Measurements from ENCODE around the gene CAVIN2. TPM values are rescaled to one million over a fixed set of nuclear protein-coding genes. Genes with fewer than 3 reads are reported as not detected.

Gene CAVIN2
- total RNA-seq, 3 donors from 2014 or later = 30.7 to 71.4 (median 31.3) TPM

- intact Hi-C loops (cut with DNase I; ENCODE audit: low total_unique reads) = no loop called here
- H3K4me3 ChIP-seq = no peak overlapping the region
- H3K9me3 ChIP-seq = no peaks in the 10 kb centered on the region
- no peaks in the 10 kb centered on the region for H3K4me1 ChIP-seq
- no peaks in the 10 kb centered on the region for H3K36me3 ChIP-seq
- DNase-seq (ENCODE audit: low spot score in 2 of 2) = no peak
- H3K27ac ChIP-seq = no peak overlapping the region
- TF ChIP-seq, protein P1, sequence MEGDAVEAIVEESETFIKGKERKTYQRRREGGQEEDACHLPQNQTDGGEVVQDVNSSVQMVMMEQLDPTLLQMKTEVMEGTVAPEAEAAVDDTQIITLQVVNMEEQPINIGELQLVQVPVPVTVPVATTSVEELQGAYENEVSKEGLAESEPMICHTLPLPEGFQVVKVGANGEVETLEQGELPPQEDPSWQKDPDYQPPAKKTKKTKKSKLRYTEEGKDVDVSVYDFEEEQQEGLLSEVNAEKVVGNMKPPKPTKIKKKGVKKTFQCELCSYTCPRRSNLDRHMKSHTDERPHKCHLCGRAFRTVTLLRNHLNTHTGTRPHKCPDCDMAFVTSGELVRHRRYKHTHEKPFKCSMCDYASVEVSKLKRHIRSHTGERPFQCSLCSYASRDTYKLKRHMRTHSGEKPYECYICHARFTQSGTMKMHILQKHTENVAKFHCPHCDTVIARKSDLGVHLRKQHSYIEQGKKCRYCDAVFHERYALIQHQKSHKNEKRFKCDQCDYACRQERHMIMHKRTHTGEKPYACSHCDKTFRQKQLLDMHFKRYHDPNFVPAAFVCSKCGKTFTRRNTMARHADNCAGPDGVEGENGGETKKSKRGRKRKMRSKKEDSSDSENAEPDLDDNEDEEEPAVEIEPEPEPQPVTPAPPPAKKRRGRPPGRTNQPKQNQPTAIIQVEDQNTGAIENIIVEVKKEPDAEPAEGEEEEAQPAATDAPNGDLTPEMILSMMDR (IDR thresholded peaks at IDR 0.05) = no peak
- TF ChIP-seq POLR2A (IDR thresholded peaks at IDR 0.05) = no peak
- TF ChIP-seq POLR2AphosphoS5 (IDR thresholded peaks at IDR 0.05) = no peak
- H3K27me3 ChIP-seq = no peaks in the 10 kb centered on the region
Measured at GRCh38 chr2:191885098-191885497, 38.2 kb upstream of the CAVIN2 start.

DNA sequence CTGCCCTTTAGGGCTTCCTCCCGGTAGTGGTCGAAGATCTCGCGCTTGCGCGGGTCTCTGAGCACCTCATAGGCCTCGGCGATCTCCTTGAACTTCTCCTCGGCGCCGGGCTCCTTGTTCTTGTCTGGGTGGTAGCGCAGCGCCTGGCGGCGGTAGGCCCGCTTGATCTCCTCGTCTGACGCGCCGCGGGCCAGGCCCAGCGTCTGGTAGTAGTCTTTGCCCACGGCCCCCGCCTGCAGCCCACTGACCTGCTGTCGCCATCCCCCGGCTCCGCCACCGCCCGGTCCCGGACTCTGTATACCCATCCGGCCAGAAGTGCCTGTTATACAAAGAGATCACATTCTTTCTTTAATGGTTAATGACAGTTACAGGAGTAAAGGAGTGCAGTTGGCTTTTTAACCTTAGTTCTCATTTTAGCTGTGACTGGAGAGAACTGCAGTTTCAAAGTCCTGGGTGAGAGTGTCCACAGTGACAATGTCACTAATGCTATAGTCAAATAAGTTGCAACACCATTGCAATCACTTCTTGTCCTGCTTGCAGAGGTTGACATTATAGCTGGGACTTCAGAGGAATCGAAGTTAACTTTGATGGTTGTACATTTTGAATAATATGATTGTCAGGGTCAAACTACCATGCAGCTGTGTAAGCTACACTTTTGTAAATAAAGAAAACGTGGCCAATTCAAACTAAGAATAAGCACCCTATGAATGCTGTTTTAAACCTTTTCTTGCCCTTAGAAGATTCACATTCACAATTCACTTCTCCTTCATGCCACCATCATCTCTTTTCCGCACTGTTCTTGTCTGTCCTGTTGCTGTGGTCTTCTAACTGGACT, 35.3 kb upstream of the CAVIN2 start:
- Histone ChIP-seq H3K27ac (no peak overlapping the region), H3K4me3 (no peak overlapping the region)

DNA sequence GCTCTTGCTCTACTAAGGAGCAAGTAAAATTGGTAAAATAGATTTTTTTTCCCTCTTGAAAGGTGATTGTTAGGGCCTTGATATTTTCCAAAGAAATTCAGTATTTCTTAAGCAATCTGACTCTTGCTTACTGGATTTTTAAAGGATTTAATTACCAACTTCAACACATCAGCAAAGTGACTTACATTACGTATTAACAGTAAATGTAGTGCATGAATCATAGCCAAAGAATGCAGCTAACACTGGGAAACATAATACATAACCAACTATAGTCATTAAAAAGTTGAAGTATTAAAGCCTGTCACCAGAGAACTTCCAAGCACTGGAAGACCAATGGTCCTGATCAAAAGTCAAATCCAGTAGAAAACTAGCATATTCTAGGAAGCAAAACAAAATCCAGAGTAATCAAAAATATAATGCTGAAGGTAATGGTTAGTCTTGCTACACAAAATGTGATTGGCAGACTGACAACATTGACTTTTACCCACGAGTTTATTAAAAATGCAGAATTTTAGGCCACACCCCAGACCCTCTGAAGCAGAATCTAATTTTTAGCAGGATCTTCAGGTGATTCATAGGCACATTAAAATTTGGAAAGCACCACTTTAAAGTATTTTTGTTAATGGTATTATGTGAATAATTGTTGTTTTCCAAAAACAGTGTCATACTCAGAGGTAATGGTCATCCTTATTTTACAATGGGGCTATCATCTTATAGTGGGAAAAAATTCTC, 31.8 kb upstream of the CAVIN2 start:
- no peaks in the 10 kb centered on the region for H3K36me3 ChIP-seq
- no peaks in the 10 kb centered on the region for H3K27me3 ChIP-seq
- intact Hi-C loops (cut with DNase I; ENCODE audit: low total_unique reads) = no loop called here
- no peaks in the 10 kb centered on the region for H3K9me3 ChIP-seq
- TF ChIP-seq POLR2AphosphoS5 (IDR thresholded peaks at IDR 0.05) = no peak
- TF ChIP-seq POLR2A (IDR thresholded peaks at IDR 0.05) = no peak
- TF ChIP-seq, protein P1 (IDR thresholded peaks at IDR 0.05) = no peak
- H3K4me1 ChIP-seq = no peaks in the 10 kb centered on the region
- no peak overlapping the region for H3K4me3 ChIP-seq
- DNase-seq (ENCODE audit: low spot score in 2 of 2) = no peak
- H3K27ac ChIP-seq = no peak overlapping the region

More for the DNA sequence above, 35.3 kb upstream of the CAVIN2 start:
- Histone ChIP-seq H3K36me3 (no peaks in the 10 kb centered on the region), H3K27me3 (no peaks in the 10 kb centered on the region), H3K9me3 (no peaks in the 10 kb centered on the region), H3K4me1 (no peaks in the 10 kb centered on the region)
- TF ChIP-seq POLR2AphosphoS5 (IDR thresholded peaks at IDR 0.05) = no peak
- no peak for DNase-seq (ENCODE audit: low spot score in 2 of 2)
- intact Hi-C loops (cut with DNase I; ENCODE audit: low total_unique reads) = no loop called here

DNA sequence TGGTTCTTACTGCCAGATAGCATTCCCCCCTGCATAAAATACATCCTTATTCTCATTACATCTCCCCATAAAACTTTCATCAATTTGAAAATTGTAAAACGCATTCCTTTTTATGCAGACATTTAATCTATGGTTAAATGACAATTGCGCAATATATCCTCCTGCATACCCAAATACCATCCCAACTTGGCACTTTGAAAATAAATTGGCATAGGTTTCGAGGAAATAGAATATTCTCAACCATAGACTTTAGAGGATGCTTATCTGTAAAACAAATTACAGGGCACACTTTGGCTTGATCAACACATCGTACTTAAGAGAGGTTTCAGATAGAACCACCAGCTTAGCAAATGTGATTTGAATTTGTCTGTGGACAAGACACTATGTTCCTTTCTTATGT, 31.0 kb upstream of the CAVIN2 start:
- intact Hi-C loops (cut with DNase I; ENCODE audit: low total_unique reads) = no loop called here

DNA sequence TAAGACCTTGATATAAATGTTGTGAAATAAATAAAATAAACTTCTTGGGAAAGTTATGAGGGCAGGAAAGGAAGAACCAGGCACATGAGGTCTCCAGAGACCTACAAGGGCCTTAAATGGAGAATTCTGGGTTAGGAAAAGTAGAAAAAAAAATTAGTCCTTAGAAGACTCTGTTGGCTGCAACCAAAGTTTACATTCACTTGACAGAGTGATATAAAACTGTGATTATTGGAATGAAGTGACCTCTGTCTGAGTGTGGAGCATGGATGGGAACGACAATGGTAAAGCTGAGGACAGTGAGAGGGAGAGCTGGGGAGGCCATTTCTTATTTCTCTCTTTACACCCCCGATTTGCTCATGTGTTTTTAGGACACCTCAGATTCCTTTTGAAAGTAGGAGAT, 29.0 kb upstream of the CAVIN2 start:
- H3K4me1 ChIP-seq = no peaks in the 10 kb centered on the region
- no peak overlapping the region for H3K4me3 ChIP-seq
- no peaks in the 10 kb centered on the region for H3K36me3 ChIP-seq
- no peaks in the 10 kb centered on the region for H3K27me3 ChIP-seq
- no peaks in the 10 kb centered on the region for H3K9me3 ChIP-seq
- TF ChIP-seq, protein P1 (IDR thresholded peaks at IDR 0.05) = no peak
- TF ChIP-seq POLR2A (IDR thresholded peaks at IDR 0.05) = no peak
- no peak for TF ChIP-seq POLR2AphosphoS5 (IDR thresholded peaks at IDR 0.05)
- no peak for DNase-seq (ENCODE audit: low spot score in 2 of 2)
- H3K27ac ChIP-seq = no peak overlapping the region
- intact Hi-C loops (cut with DNase I; ENCODE audit: low total_unique reads) = no loop called here

More for the DNA sequence above, 31.0 kb upstream of the CAVIN2 start:
- no peaks in the 10 kb centered on the region for H3K9me3 ChIP-seq
- no peaks in the 10 kb centered on the region for H3K4me1 ChIP-seq
- no peak overlapping the region for H3K4me3 ChIP-seq
- H3K27ac ChIP-seq = no peak overlapping the region
- no peaks in the 10 kb centered on the region for H3K27me3 ChIP-seq
- H3K36me3 ChIP-seq = no peaks in the 10 kb centered on the region
- TF ChIP-seq POLR2A (IDR thresholded peaks at IDR 0.05) (no peak), POLR2AphosphoS5 (IDR thresholded peaks at IDR 0.05) (no peak)
- TF ChIP-seq, protein P1 (IDR thresholded peaks at IDR 0.05) = no peak
- no peak for DNase-seq (ENCODE audit: low spot score in 2 of 2)
